GM12891 (cell line): Measurements from ENCODE around the gene SNAI3.

Source experiments
- POLR2A ChIP-seq: IDR thresholded peaks from 2 replicates; pipeline ENCODE4 v1.6.1; 2011; ENCODE audit warnings: low read depth, low read length, control low read depth
- POLR2AphosphoS5 ChIP-seq: IDR thresholded peaks from 2 replicates; pipeline ENCODE4 v1.6.1; 2011; ENCODE audit warnings: low read depth, low read length, control low read depth
- POU2F2 ChIP-seq: IDR thresholded peaks from 2 replicates; pipeline ENCODE4 v1.6.1; 2011; ENCODE audit warnings: low read depth, mild to moderate bottlenecking, control low read depth, low read length, moderate library complexity
- SPI1 ChIP-seq: IDR thresholded peaks from 2 replicates; pipeline ENCODE4 v1.6.1; 2011; ENCODE audit warnings: low read depth, low read length, control low read depth
- TAF1 ChIP-seq: IDR thresholded peaks from 2 replicates; pipeline ENCODE4 v1.6.1; 2011; ENCODE audit warnings: low read depth, low read length, control low read depth

DNA sequence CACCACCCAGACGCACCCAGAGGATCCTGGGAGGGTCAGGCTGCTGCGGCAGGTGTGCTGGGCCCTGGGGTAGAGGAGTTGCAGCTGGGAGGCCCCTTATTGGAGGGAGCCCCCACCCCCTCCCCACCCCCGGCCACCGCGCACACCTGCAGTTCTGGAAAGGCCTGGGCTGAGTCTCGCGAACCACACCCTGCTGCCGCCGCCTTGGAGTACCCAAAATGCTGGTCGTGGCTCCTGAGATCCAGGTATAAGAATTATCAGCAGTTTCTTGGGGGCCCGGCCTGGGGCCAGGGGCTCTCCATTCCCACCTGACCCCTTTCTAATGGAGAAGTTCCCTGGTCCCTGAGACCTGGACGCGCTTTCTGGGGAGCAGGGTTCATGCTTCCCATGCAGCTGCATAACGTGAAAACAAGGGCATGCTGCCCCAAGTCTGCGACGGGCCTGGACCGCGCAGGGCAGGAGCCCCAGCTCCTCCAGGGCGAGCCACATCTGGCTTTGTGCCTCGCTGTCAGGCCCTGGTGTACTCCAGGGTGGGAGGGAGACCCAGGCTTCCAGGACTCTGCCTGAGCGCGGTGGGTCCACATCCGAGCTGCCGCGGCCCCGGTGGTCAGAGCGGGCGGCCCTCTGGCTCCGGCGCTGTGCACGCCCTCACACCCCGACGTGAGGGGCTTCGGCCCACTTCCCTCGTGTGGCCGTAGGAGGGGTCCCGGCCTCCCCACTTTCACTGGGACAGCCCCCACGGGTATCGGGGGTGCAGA lies 7.3 kb upstream of the SNAI3 start:
- no peak for TF ChIP-seq POLR2A
- no peak for TF ChIP-seq POLR2AphosphoS5
- TF ChIP-seq TAF1 = no peak
- no peak for TF ChIP-seq POU2F2
- TF ChIP-seq SPI1 = no peak
